H1 (cell line): Measurements from ENCODE around the gene DLG1. TPM values are rescaled to one million over a fixed set of nuclear protein-coding genes. Genes with fewer than 3 reads are reported as not detected.

Experiments used
- CTCF ChIA-PET: fragments of 300-600 bp; sonication (Branson Sonifier 250); formaldehyde crosslinking; loops from one replicate; lab custom pipeline; 2021; ENCODE audit not compliant: partially characterized antibody; lab: Charles Lee
- POLR2A ChIA-PET: fragments of 300-600 bp; sonication (Branson Sonifier 250); formaldehyde crosslinking; loops from one replicate; lab custom pipeline; 2021; ENCODE audit warnings: inconsistent platforms; ENCODE audit not compliant: partially characterized antibody; lab: Charles Lee
- DNase-seq, 2 experiments: peaks; one replicate each; pipeline versions ENCODE4 v3.0.0 to v3.0.0-alpha.2; 2010 to 2022; ENCODE audit warnings: low spot score in 2 of 2, low read depth in 1 of 2, mixed read lengths in 1 of 2
- FAIRE-seq: peaks from 2 replicates; lab custom pipeline; 2011; peaks lifted over from hg19 to GRCh38; lab: Jason Lieb, UNC
- H2AFZ ChIP-seq: 2 replicates; pipeline ENCODE4 v1.8.1; 2012; ENCODE audit warnings: low read length, inconsistent platforms
- H2AK5ac ChIP-seq: 2 replicates; pipeline ENCODE4 v1.6.1; 2013; ENCODE audit warnings: low read depth, low read length
- H2BK120ac ChIP-seq: replicated peaks from 2 replicates; pipeline ENCODE3; 2013; ENCODE audit warnings: low read depth, low read length, inconsistent platforms
- H2BK12ac ChIP-seq: 2 replicates; pipeline ENCODE4 v1.6.1; 2013; ENCODE audit warnings: low read depth, low read length
- H2BK15ac ChIP-seq: 2 replicates; pipeline ENCODE4 v1.6.1; 2013; ENCODE audit warnings: low read length
- H2BK20ac ChIP-seq: 2 replicates; pipeline ENCODE4 v1.6.1; 2013; ENCODE audit warnings: low read length
- H2BK5ac ChIP-seq: 2 replicates; pipeline ENCODE4 v1.6.1; 2013; ENCODE audit warnings: low read depth, low read length
- H3K14ac ChIP-seq: 2 replicates; pipeline ENCODE4 v1.6.1; 2013; ENCODE audit warnings: inconsistent platforms; ENCODE audit not compliant: insufficient read length
- H3K18ac ChIP-seq: 2 replicates; pipeline ENCODE4 v1.6.1; 2013; ENCODE audit warnings: low read length; ENCODE audit errors: extremely low read depth
- H3K23ac ChIP-seq: 2 replicates; pipeline ENCODE4 v1.6.1; 2013; ENCODE audit warnings: inconsistent platforms; ENCODE audit not compliant: insufficient read length
- H3K23me2 ChIP-seq: 2 replicates; pipeline ENCODE4 v1.6.1; 2013; ENCODE audit warnings: low read depth, low read length
- H3K27ac ChIP-seq: 2 replicates; pipeline ENCODE4 v1.6.1; 2011; ENCODE audit warnings: low read depth, low read length, inconsistent platforms
- H3K27me3 ChIP-seq, 4 experiments: replicated peaks in 1 of 4; 1 replicate in 1 of 4; 2 replicates in 3 of 4; pipeline versions ENCODE4 v1.6.1 to v1.8.1; 2011 to 2013; ENCODE audit warnings: low read length in 3 of 4, mild to moderate bottlenecking in 3 of 4, inconsistent platforms in 2 of 4, mixed read lengths in 2 of 4, moderate library complexity in 1 of 4; ENCODE audit not compliant: control insufficient read depth in 3 of 4, insufficient read depth in 3 of 4; ENCODE audit errors: extremely low read depth in 1 of 4
- H3K36me3 ChIP-seq, 4 experiments: 2 replicates each; pipeline versions ENCODE4 v1.6.1 to v1.8.1; 2011 to 2013; ENCODE audit warnings: mild to moderate bottlenecking in 4 of 4, low read length in 3 of 4, moderate library complexity in 2 of 4, control low read depth in 1 of 4, inconsistent platforms in 1 of 4; ENCODE audit not compliant: insufficient read depth in 4 of 4, control insufficient read depth in 2 of 4
- H3K4ac ChIP-seq: replicated peaks from 2 replicates; pipeline ENCODE3; 2013; ENCODE audit warnings: low read length, low read depth, mixed read lengths, inconsistent platforms; ENCODE audit not compliant: insufficient read length
- H3K4me1 ChIP-seq, 4 experiments: replicated peaks in 1 of 4; 1 replicate in 1 of 4; 2 replicates in 3 of 4; pipeline versions ENCODE4 v1.6.1 to v1.8.1; 2011 to 2013; ENCODE audit warnings: low read length in 3 of 4, inconsistent platforms in 2 of 4, mixed read lengths in 1 of 4; ENCODE audit not compliant: insufficient read depth in 4 of 4, control insufficient read depth in 3 of 4
- H3K4me2 ChIP-seq, 2 experiments: 2 replicates each; pipeline versions ENCODE4 v1.6.1 to v1.8.1; 2011 to 2013; ENCODE audit warnings: low read depth in 2 of 2, low read length in 2 of 2, control low read depth in 1 of 2, inconsistent platforms in 1 of 2, mild to moderate bottlenecking in 1 of 2; ENCODE audit not compliant: insufficient read depth in 1 of 2
- H3K4me3 ChIP-seq, 4 experiments: fragments of 200-600, 300-600 bp in 1 of 4; sonication (generic), shearing (Covaris generic), sonication (Bioruptor Twin) in 1 of 4; 2 replicates each; pipeline versions ENCODE4 v1.5.1 to v1.8.1; 2011 to 2016; ENCODE audit warnings: low read length in 4 of 4, low read depth in 3 of 4, control low read depth in 2 of 4, inconsistent platforms in 2 of 4, mild to moderate bottlenecking in 2 of 4, mixed read lengths in 1 of 4, moderate library complexity in 1 of 4; ENCODE audit not compliant: insufficient read depth in 2 of 4; ENCODE audit errors: extremely low read depth in 1 of 4
- H3K56ac ChIP-seq: replicated peaks from 2 replicates; pipeline ENCODE3; 2013; ENCODE audit warnings: low read depth, mild to moderate bottlenecking, mixed read lengths, low read length, inconsistent platforms; ENCODE audit not compliant: insufficient read length
- H3K79me1 ChIP-seq: 2 replicates; pipeline ENCODE4 v1.6.1; 2013; ENCODE audit warnings: low read depth, low read length, control low read depth
- H3K79me2 ChIP-seq, 2 experiments: 2 replicates each; pipeline versions ENCODE4 v1.6.1 to v1.8.1; 2012 to 2013; ENCODE audit warnings: low read length in 2 of 2, mild to moderate bottlenecking in 2 of 2, inconsistent platforms in 1 of 2; ENCODE audit not compliant: insufficient read depth in 2 of 2, control insufficient read depth in 1 of 2
- H3K9ac ChIP-seq, 4 experiments: replicated peaks in 1 of 4; 1 replicate in 1 of 4; 2 replicates in 3 of 4; pipeline versions ENCODE4 v1.6.1 to v1.8.1; 2011 to 2013; ENCODE audit warnings: low read depth in 3 of 4, low read length in 3 of 4, control low read depth in 2 of 4, mild to moderate bottlenecking in 2 of 4, moderate library complexity in 2 of 4, inconsistent platforms in 1 of 4; ENCODE audit errors: extremely low read depth in 1 of 4
- H3K9me3 ChIP-seq, 2 experiments: 2 replicates each; pipeline versions ENCODE4 v1.6.1 to v1.8.1; 2012 to 2013; ENCODE audit warnings: mild to moderate bottlenecking in 2 of 2, moderate library complexity in 2 of 2, control low read depth in 1 of 2, inconsistent platforms in 1 of 2, low read depth in 1 of 2, low read length in 1 of 2, mixed read lengths in 1 of 2; ENCODE audit not compliant: insufficient read depth in 2 of 2
- H4K20me1 ChIP-seq, 2 experiments: replicated peaks in 1 of 2; 2 replicates each; pipeline versions ENCODE3 to v1.8.1; 2011 to 2013; ENCODE audit warnings: inconsistent platforms in 2 of 2, low read length in 2 of 2, mild to moderate bottlenecking in 1 of 2; ENCODE audit not compliant: insufficient read depth in 2 of 2, control insufficient read depth in 1 of 2
- H4K5ac ChIP-seq: 2 replicates; pipeline ENCODE4 v1.6.1; 2013; ENCODE audit warnings: low read length, low read depth, mixed read lengths, inconsistent platforms; ENCODE audit not compliant: insufficient read length
- H4K8ac ChIP-seq: 2 replicates; pipeline ENCODE4 v1.8.0; 2013; ENCODE audit warnings: mild to moderate bottlenecking, moderate library complexity, low read length, inconsistent platforms; ENCODE audit not compliant: insufficient read depth; ENCODE audit errors: extremely low read depth
- H4K91ac ChIP-seq: replicated peaks from 2 replicates; pipeline ENCODE3; 2013; ENCODE audit warnings: low read length, mixed read lengths, inconsistent platforms; ENCODE audit not compliant: insufficient read length
- E2F6 ChIP-seq: IDR thresholded peaks from 2 replicates; pipeline ENCODE4 v1.6.1; 2012; ENCODE audit warnings: inconsistent platforms
- RAD21 ChIP-seq, 2 experiments: IDR thresholded peaks in 1 of 2; conservative IDR thresholded peaks in 1 of 2; 2 replicates each; pipeline ENCODE4 v1.6.1; 2011; ENCODE audit warnings: low read depth in 2 of 2, low read length in 2 of 2, improper control_type of control experiment in 1 of 2, inconsistent platforms in 1 of 2, mild to moderate bottlenecking in 1 of 2, moderate library complexity in 1 of 2
- SP2 ChIP-seq: IDR thresholded peaks from 2 replicates; pipeline ENCODE4 v1.6.1; 2012; ENCODE audit warnings: mild to moderate bottlenecking, low read length, inconsistent platforms
- WGBS, 2 experiments: shearing (Covaris generic) in 1 of 2; methylation state at CpG; one replicate each; pipeline versions ENCODE4 v1.1.6 to v1.1.7; 2013 to 2015; ENCODE audit warnings: low lambda C conversion rate in 2 of 2, mixed read lengths in 2 of 2, inconsistent platforms in 1 of 2, low coverage in 1 of 2, missing lambda C conversion rate in 1 of 2; ENCODE audit not compliant: insufficient replicate concordance in 2 of 2, insufficient coverage in 1 of 2, insufficient read length in 1 of 2; ENCODE audit errors: extremely low coverage in 1 of 2, missing lambda C conversion rate in 1 of 2; 5-methylcytosine and 5-hydroxymethylcytosine counted together
- polyA plus RNA-seq, 7 experiments: library from polyadenylated mRNA; depleted of rRNA in 3 of 7; stranded (reverse) in 5 of 7; unstranded in 2 of 7; fragments of >200 nt in 5 of 7; fragments of 200-250 nt in 2 of 7; gene quantifications; 1 replicate in 5 of 7; 2 replicates in 1 of 7; 4 replicates in 1 of 7; pipeline versions ENCODE4 v1.2.1 to v1.2.3, GENCODE V29; 2011 to 2013; ENCODE audit warnings: missing spikeins in 2 of 7, mixed read lengths in 2 of 7
- total RNA-seq: library from RNA; stranded (reverse); fragmentation: NEBNext Ultra II Directional; extraction: Animal tissue kit (Norgen Biotek cat#: 25700); gene quantifications from 2 replicates; pipeline ENCODE4 v1.2.1, GENCODE V29; 2021

The DLG1 gene
- total and polyA plus RNA-seq, 2 of the 8 experiments (the other 6 are each of a cell fraction or from before 2014, with no cell fraction given) = 13.4 to 78.8 TPM

GRCh38 chr3:197001972-197002700 lies 296.3 kb downstream of the DLG1 start:
- Histone ChIP-seq H3K4ac (no peak overlapping the region), H2BK15ac (no peak overlapping the region), H2BK5ac (no peak overlapping the region; the same call in 1 of the 2 replicates), H3K36me3 (no peaks in the 10 kb centered on the region), H3K14ac (no peak overlapping the region), H3K79me2 (no peaks in the 10 kb centered on the region), H3K79me1 (no peaks in the 10 kb centered on the region), H2AK5ac (no peak overlapping the region), H3K56ac (no peak overlapping the region), H3K4me1 (peaks cover 3 to 7% (median 6%) of the 10 kb centered on the region in 4 experiments), H4K5ac (no peak overlapping the region), H2BK120ac (no peak overlapping the region), H3K9me3 (no peaks in the 10 kb centered on the region), H2AFZ (no peak overlapping the region), H2BK12ac (0 out of 2 replicates have a peak overlapping the region, but pooled peaks have one; percentile 39), H3K27me3 (peaks cover 0 to 17% (median 17%) of the 10 kb centered on the region in 4 experiments; a peak in 6 of 7 replicates), H3K23ac (no peak overlapping the region), H4K20me1 (no peaks in the 10 kb centered on the region), H3K4me2 (peak overlapping the region; percentile 17 to 77; a peak in 3 of 4 replicates), H3K27ac (no peak overlapping the region), H4K91ac (no peak overlapping the region), H3K4me3 (peak overlapping the region; percentile 26 to 79 (median 29); a peak in 5 of 8 replicates), H3K18ac (no peak overlapping the region; the same call in 1 of the 2 replicates), H3K23me2 (peaks cover 6% of the 10 kb centered on the region), H2BK20ac (no peak overlapping the region), H3K9ac (peak overlapping the region in 1 of 4 experiments; percentile 40; a peak in 2 of 7 replicates), H4K8ac (peak overlapping the region; percentile 69; the same call in 1 of the 2 replicates)
- TF ChIP-seq RAD21 (IDR thresholded peaks at IDR 0.05 in 1 of 2, conservative IDR thresholded peaks at IDR 0.05 in 1 of 2; ENCODE audit: low read depth in 2 of 2, low read length in 2 of 2) = no peak
- peak; percentile 29; the same call in 1 of the 2 replicates for TF ChIP-seq E2F6
- TF ChIP-seq SP2 = no peak
- POLR2A ChIA-PET = interaction anchor here (0.9 to 1.0 kb wide), 2 partner anchors 26 to 42 kb away, joined by 3 to 6 read pairs; no protein-coding TSS in a partner anchor
- FAIRE-seq (no peak), DNase-seq (no peak)
- CTCF ChIA-PET = interaction anchor here (0.7 to 19.7 kb wide), 9 partner anchors 8 to 182 kb away, joined by 3 to 245 read pairs (median 3); partner anchors contain the start of gene MELTF
- 53% methylated on average over 41 of the region's 55 CpGs; no CpG with 5 or more reads in 1 of the 2 experiments for WGBS, 2 experiments
